ENCODE results near the gene ORM2. TPM values are rescaled to one million over a fixed set of nuclear protein-coding genes. Genes with fewer than 3 reads are reported as not detected.

Gene ORM2
- total and polyA plus RNA-seq, 2 of the 4 experiments (the other 2 are of a cell fraction): not detected

DNA sequence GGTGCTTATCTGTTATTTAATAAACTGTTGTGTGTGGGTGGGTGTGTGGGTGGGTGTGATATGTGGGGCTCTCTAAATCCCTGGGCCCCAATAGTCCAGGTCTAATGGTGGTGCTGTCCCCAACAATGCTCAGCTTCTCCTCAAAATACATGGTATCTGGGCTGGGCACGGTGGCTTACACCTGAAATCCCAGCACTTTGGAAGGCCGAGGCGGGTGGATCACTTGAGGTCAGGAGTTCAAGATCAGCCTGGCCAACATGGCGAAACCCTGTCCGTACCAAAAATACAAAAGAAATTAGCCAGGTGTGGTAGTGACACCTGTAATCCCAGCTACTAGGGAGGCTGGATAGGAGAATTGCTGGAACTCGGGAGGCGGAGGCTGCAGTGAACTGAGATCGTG lies 11.3 kb upstream of the ORM2 start:
- H2AK5ac ChIP-seq (ENCODE audit: low read depth, low read length): peak overlapping the region; percentile 67
- no TSS peak for BruUV-seq (replicated peaks)
- H3K9me3 ChIP-seq (ENCODE audit: control insufficient read depth, insufficient read depth, low read length): no peaks in the 10 kb centered on the region
- no peaks in the 10 kb centered on the region for H4K20me1 ChIP-seq (ENCODE audit: insufficient read depth, low read length)
- 100% methylated on average over 3 of the region's 8 CpGs; no CpG with 5 or more reads in 1 of the 2 experiments for WGBS, 2 experiments (ENCODE audit: extremely low coverage in 2 of 2, insufficient read length in 1 of 2)
- ATAC-seq (ENCODE audit: low read depth) (no peak), DNase-seq (no peak)
- H2BK120ac ChIP-seq (ENCODE audit: low read depth, low read length): peak overlapping the region; percentile 99
- TF ChIP-seq SMC3 (IDR thresholded peaks at IDR 0.05; ENCODE audit: low read depth, low read length) (no peak), MAZ (IDR thresholded peaks at IDR 0.05; ENCODE audit: borderline replicate concordance, low read depth, low read length) (no peak), CEBPB (IDR thresholded peaks at IDR 0.05; ENCODE audit: low read depth, low read length) (no peak), CHD1 (IDR thresholded peaks at IDR 0.05; ENCODE audit: low read depth, low read length) (no peak), MXI1 (IDR thresholded peaks at IDR 0.05; ENCODE audit: borderline replicate concordance, low read depth, low read length) (no peak), BHLHE40 (IDR thresholded peaks at IDR 0.05; ENCODE audit: low read depth, low read length) (no peak), RCOR1 (IDR thresholded peaks at IDR 0.05; ENCODE audit: insufficient replicate concordance, low read length) (no peak), MAFK (IDR thresholded peaks at IDR 0.05; ENCODE audit: low read depth, low read length) (no peak), RAD21 (IDR thresholded peaks at IDR 0.05; ENCODE audit: low read length) (no peak), FOS (IDR thresholded peaks at IDR 0.05; ENCODE audit: low read depth, low read length) (no peak), POLR2A (IDR thresholded peaks at IDR 0.05; ENCODE audit: low read depth, low read length) (no peak), RFX5 (IDR thresholded peaks at IDR 0.05; ENCODE audit: low read depth, low read length) (no peak), NFE2L2 (IDR thresholded peaks at IDR 0.05; ENCODE audit: low read depth, low read length) (no peak)
- TF ChIP-seq, protein P1, sequence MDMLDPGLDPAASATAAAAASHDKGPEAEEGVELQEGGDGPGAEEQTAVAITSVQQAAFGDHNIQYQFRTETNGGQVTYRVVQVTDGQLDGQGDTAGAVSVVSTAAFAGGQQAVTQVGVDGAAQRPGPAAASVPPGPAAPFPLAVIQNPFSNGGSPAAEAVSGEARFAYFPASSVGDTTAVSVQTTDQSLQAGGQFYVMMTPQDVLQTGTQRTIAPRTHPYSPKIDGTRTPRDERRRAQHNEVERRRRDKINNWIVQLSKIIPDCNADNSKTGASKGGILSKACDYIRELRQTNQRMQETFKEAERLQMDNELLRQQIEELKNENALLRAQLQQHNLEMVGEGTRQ (IDR thresholded peaks at IDR 0.05; ENCODE audit: low read depth, low read length): no peak
- TF ChIP-seq, protein P2, sequence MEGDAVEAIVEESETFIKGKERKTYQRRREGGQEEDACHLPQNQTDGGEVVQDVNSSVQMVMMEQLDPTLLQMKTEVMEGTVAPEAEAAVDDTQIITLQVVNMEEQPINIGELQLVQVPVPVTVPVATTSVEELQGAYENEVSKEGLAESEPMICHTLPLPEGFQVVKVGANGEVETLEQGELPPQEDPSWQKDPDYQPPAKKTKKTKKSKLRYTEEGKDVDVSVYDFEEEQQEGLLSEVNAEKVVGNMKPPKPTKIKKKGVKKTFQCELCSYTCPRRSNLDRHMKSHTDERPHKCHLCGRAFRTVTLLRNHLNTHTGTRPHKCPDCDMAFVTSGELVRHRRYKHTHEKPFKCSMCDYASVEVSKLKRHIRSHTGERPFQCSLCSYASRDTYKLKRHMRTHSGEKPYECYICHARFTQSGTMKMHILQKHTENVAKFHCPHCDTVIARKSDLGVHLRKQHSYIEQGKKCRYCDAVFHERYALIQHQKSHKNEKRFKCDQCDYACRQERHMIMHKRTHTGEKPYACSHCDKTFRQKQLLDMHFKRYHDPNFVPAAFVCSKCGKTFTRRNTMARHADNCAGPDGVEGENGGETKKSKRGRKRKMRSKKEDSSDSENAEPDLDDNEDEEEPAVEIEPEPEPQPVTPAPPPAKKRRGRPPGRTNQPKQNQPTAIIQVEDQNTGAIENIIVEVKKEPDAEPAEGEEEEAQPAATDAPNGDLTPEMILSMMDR (conservative IDR thresholded peaks at IDR 0.05; ENCODE audit: low read depth, low read length): no peak
- TF ChIP-seq, protein P3, sequence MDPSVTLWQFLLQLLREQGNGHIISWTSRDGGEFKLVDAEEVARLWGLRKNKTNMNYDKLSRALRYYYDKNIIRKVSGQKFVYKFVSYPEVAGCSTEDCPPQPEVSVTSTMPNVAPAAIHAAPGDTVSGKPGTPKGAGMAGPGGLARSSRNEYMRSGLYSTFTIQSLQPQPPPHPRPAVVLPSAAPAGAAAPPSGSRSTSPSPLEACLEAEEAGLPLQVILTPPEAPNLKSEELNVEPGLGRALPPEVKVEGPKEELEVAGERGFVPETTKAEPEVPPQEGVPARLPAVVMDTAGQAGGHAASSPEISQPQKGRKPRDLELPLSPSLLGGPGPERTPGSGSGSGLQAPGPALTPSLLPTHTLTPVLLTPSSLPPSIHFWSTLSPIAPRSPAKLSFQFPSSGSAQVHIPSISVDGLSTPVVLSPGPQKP (IDR thresholded peaks at IDR 0.05; ENCODE audit: borderline replicate concordance, low read depth, low read length): no peak
- dilution Hi-C loops (cut with HindIII; ENCODE audit: low sequenced_read_pairs, unreplicated experiment): no loop called here
- H2BK5ac ChIP-seq (ENCODE audit: low read depth, low read length, poor library complexity, severe bottlenecking): peak overlapping the region; percentile 35
- peak overlapping the region; percentile 47 for H2AK9ac ChIP-seq (replicated peaks; ENCODE audit: low read depth, low read length, poor library complexity)
- peak overlapping the region; percentile 99 for H3K4ac ChIP-seq (ENCODE audit: low read depth, low read length)
- peaks cover 6% of the 10 kb centered on the region for H3K4me1 ChIP-seq (ENCODE audit: control insufficient read depth, insufficient read depth, low read length)
- H2BK20ac ChIP-seq (ENCODE audit: low read depth, low read length): peak overlapping the region; percentile 99
- peak overlapping the region; percentile 99 for H3K14ac ChIP-seq (replicated peaks; ENCODE audit: low read depth, low read length)
- H3K4me3 ChIP-seq (ENCODE audit: insufficient read depth, low read depth, low read length): no peak overlapping the region
- peak overlapping the region; percentile 97 for H4K91ac ChIP-seq (ENCODE audit: insufficient read depth, low read depth, low read length)
- H3K4me2 ChIP-seq (ENCODE audit: low read depth, low read length): no peak overlapping the region; the same call in 1 of the 2 replicates
- peak overlapping the region; percentile 90 for H3K18ac ChIP-seq (ENCODE audit: low read depth, low read length)
- intact Hi-C loops (cut with micrococcal nuclease): no loop called here
- peak overlapping the region; percentile 82; the same call in 1 of the 2 replicates for H3K56ac ChIP-seq (ENCODE audit: extremely low read depth, insufficient read depth, low read length)
- H2AFZ ChIP-seq (replicated peaks; ENCODE audit: low read length, poor library complexity): no peak overlapping the region
- peak overlapping the region; percentile 69; the same call in 1 of the 3 replicates for H2BK15ac ChIP-seq (ENCODE audit: low read depth, low read length)
- peak overlapping the region; percentile 98; the same call in 1 of the 2 replicates for H3K27ac ChIP-seq (ENCODE audit: insufficient read depth, low read length)
- H3K9ac ChIP-seq (ENCODE audit: low read depth, low read length): peak overlapping the region; percentile 85
- peak overlapping the region; percentile 59 to 93; a peak in 3 of 4 replicates for H4K8ac ChIP-seq (ENCODE audit: low read depth in 2 of 2, low read length in 2 of 2)
- H4K5ac ChIP-seq (ENCODE audit: low read depth, low read length): peak overlapping the region; percentile 88; the same call in 1 of the 2 replicates
- in situ Hi-C loops (cut with MboI; ENCODE audit: low sequenced_read_pairs): no loop called here
- no peaks in the 10 kb centered on the region for H3K79me1 ChIP-seq (ENCODE audit: low read depth in 1 of 2, low read length in 2 of 2)
- H3K36me3 ChIP-seq (ENCODE audit: control insufficient read depth, insufficient read depth, low read length): no peaks in the 10 kb centered on the region
- H3K9me1 ChIP-seq (ENCODE audit: insufficient read depth, low read length): peaks cover 13% of the 10 kb centered on the region; the same call in 1 of the 2 replicates
- CTCF ChIA-PET: interaction anchor here (1.0 kb wide), 1 partner anchor 236 kb away, joined by 3 read pairs; no protein-coding TSS in a partner anchor
- POLR2A ChIA-PET (ENCODE audit: unreplicated experiment): no interaction called here
- H3K23ac ChIP-seq (ENCODE audit: low read depth, low read length): peak overlapping the region; percentile 70
- H3K27me3 ChIP-seq (ENCODE audit: control insufficient read depth, insufficient read depth, low read length): no peaks in the 10 kb centered on the region

All from IMR-90 (cell line).